HUES6 (cell line): ENCODE results near the gene KCNA10.
"Not testable (repeated sequence)": the region's sequence is repeated elsewhere in the genome, so short reads cannot be mapped to it uniquely, and the experiment has no call there.

Experiments used
- H3K27ac ChIP-seq: 2 replicates; pipeline ENCODE4 v1.7.0; 2013; ENCODE audit warnings: low read depth, mild to moderate bottlenecking, low read length, inconsistent platforms
- H3K27me3 ChIP-seq: 2 replicates; pipeline ENCODE4 v1.6.1; 2013; ENCODE audit warnings: low read length; ENCODE audit not compliant: control insufficient read depth, insufficient read depth
- H3K36me3 ChIP-seq: 2 replicates; pipeline ENCODE4 v1.6.1; 2013; ENCODE audit warnings: low read length; ENCODE audit not compliant: control insufficient read depth, insufficient read depth
- H3K4me1 ChIP-seq: 2 replicates; pipeline ENCODE4 v1.6.1; 2013; ENCODE audit warnings: low read length; ENCODE audit not compliant: control insufficient read depth, insufficient read depth
- H3K4me3 ChIP-seq: 2 replicates; pipeline ENCODE4 v1.5.1; 2013; ENCODE audit warnings: low read depth, low read length
- H3K9ac ChIP-seq: one replicate; pipeline ENCODE4 v1.6.1; 2013; ENCODE audit warnings: mild to moderate bottlenecking, low read length
- H3K9me3 ChIP-seq: 2 replicates; pipeline ENCODE4 v1.6.1; 2013; ENCODE audit warnings: low read depth, low read length; ENCODE audit not compliant: control insufficient read depth, insufficient read depth

The KCNA10 gene

DNA sequence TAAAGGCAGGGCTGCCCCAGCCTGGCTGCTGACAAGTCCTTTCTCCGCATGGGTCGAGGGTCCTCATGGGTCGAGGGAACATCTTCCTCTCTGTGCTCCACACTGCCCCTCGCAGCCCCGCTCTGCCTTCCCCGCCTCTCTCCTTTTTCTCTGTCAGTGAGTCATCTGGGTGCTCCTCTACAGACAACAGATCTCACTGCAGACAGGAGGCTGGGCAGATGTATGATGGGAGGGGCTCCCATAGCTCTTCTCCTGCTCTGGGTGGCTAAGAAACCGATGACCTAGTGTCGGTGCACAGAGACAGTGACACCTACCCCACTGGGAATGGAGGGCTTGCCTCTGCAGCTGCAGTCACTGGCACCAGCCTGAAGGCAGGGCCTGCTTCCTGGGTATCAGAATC is 5.5 kb downstream of the KCNA10 start:
- no peak overlapping the region for H3K27ac ChIP-seq
- no peaks in the 10 kb centered on the region for H3K27me3 ChIP-seq
- H3K4me1 ChIP-seq, result peaks cover 28% of the 10 kb centered on the region
- H3K4me3 ChIP-seq, result no peak overlapping the region
- H3K9ac ChIP-seq, result no peak overlapping the region
- H3K9me3 ChIP-seq, result no peaks in the 10 kb centered on the region
- no peaks in the 10 kb centered on the region for H3K36me3 ChIP-seq

DNA sequence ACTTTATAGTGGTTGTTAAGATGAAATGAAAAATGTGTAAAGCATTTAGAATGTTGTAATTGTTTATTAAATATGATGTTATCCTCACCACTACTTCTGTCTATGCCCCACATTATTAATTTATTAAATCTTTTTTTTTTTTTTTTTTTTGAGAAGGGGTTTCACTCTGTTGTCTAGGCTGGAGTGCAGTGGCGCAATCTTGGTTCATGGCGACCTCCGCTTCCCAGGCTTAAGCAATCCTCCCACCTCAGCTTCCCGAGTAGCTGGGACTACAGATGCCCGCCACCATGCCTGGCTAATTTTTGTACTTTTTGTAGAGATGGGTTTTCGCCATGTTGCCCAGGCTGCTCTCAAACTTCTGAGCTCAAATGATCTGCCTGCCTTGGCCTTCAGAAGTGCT is 7.5 kb downstream of the KCNA10 start:
- Histone ChIP-seq H3K36me3 (no peaks in the 10 kb centered on the region), H3K9me3 (no peaks in the 10 kb centered on the region), H3K9ac (no peak overlapping the region), H3K4me1 (peaks cover 29% of the 10 kb centered on the region), H3K27me3 (no peaks in the 10 kb centered on the region), H3K4me3 (no peak overlapping the region), H3K27ac (no peak overlapping the region)

DNA sequence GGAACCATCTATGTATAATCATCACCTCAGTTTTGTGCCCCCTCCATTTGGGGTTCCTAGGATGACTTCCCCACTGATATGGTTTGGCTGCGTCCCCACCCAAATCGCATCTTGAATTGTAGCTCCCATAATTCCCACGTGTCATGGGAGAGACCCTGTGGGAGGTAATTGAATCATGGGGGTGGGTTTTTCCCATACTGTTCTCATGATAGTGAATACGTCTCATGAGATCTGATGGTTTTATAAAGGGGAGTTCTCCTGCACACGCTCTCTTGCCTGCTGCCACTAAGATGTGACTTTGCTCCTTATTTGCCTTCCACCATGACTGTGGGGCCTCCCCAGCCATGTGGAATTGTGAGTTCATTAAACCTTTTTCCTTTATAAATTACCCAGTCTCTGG is 8.1 kb downstream of the KCNA10 start:
- H3K27ac ChIP-seq, H3K36me3 ChIP-seq, H3K9me3 ChIP-seq, H3K4me3 ChIP-seq, H3K27me3 ChIP-seq, H3K9ac ChIP-seq: not testable (repeated sequence)
- H3K4me1 ChIP-seq, result peaks cover 24% of the 10 kb centered on the region

DNA sequence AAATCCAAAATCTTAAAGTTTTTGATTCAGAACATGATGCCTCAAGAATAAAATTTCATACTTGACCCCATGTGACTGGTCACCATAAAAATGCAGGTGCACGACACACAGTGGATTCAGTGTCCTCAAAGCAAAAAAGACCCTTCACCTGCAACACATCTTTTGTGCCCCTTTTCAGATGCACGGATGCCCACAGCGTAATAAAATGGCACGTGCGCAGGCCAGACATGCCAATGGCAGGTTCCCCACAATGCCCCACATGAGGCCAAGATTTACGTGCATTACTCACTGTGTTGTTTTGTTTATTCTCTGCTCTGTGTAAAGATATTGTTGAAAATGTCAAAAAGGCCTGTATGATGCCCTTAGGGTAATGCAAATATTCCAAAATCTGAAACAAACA is 9.3 kb downstream of the KCNA10 start:
- H3K27me3 ChIP-seq, result no peaks in the 10 kb centered on the region
- no peak overlapping the region for H3K27ac ChIP-seq
- no peak overlapping the region for H3K9ac ChIP-seq
- peaks cover 24% of the 10 kb centered on the region for H3K4me1 ChIP-seq
- H3K9me3 ChIP-seq, result no peaks in the 10 kb centered on the region
- H3K4me3 ChIP-seq, result no peak overlapping the region
- no peaks in the 10 kb centered on the region for H3K36me3 ChIP-seq

DNA sequence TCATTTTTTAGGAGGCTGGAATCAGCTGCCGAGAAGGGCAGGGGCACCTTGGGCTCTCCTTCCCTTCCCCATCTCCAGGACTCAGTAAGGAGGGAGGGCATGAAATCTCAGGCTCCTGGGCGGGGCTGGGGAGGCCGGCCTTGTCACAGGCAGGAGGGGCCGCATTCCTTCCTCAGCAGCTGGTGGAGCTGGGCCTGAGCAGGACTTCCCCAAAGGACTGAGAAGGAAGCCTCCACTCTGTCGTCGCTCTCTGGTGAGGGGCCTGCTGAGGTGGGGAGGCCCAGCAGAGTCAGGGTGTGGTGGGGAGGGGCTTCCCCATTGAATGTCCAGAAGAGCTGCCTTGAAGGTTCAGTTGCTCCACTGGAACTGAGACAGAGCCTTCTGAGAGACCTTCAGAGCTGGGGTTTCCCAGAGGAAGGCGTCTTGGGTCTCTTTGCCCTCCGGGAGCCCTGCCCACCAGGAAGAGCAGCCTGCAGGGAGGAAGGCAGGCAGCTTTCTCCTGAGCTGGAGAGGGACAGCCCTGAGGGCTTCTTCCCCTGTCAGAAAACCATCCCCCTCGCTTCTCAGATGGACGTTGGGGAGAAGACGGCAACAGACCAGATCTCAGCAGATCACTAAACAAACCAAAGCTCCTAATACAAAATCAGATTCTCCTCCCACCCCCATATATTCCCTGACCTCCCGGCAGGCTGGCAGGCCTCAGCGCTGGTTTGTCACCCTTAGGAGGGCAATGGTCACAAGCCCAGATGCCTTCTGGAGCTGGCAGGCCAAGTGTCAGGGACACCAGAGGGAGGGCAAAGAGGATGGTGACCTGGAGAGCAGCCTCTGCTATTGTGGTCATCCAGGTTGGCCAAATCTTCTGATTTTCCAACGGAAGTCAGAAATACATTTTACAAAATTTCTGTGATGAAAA is 10.7 kb downstream of the KCNA10 start:
- no peak overlapping the region for H3K27ac ChIP-seq
- no peaks in the 10 kb centered on the region for H3K9me3 ChIP-seq
- no peaks in the 10 kb centered on the region for H3K27me3 ChIP-seq
- peaks cover 17% of the 10 kb centered on the region for H3K4me1 ChIP-seq
- H3K9ac ChIP-seq, result no peak overlapping the region
- H3K36me3 ChIP-seq, result no peaks in the 10 kb centered on the region
- H3K4me3 ChIP-seq, result no peak overlapping the region

DNA sequence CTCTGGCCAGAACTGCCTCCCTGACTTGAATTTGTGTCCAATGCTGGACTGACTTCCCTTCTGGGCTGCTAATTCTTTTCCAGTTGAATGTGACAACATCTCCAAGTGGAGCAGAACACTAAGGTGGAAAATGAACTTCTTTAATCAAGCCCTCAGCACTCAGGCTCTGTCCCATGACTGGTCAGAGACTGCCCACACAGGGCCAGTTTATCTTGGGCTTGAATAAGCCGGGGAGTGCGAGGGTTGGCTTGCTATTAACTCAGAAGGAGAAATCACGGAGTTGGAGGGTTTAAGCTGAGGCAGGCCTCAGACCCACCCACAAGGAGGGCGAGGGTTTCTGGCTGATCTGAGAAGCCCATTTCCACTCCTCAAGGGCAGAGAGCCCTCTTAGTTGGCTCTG is 12.4 kb downstream of the KCNA10 start:
- Histone ChIP-seq H3K4me3 (no peak overlapping the region), H3K27ac (no peak overlapping the region)

DNA sequence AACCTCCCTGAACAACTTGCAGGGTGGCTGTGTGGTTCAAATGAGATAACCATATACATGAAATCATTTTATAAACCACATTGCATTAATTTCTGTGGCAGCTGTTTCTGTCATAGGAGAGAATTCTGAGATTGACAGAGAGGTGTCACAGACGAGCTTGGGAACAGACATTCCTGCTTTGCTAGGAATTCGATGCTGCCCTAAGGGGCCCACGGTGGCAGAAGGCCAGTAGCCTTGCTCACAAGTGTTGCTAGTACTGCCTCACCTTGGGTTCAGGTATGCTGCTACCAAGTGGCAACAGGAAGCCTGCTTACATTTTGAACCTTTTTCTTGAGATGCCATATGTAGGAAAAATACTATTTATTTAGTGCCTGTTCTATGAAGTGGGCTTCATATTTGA is 13.4 kb downstream of the KCNA10 start:
- peaks cover 14% of the 10 kb centered on the region for H3K4me1 ChIP-seq
- H3K27me3 ChIP-seq, result 0 out of 2 replicates have a peak, but pooled peaks cover 3% of the 10 kb centered on the region
- H3K9ac ChIP-seq, result no peak overlapping the region

More for the DNA sequence above, 12.4 kb downstream of the KCNA10 start:
- H3K36me3 ChIP-seq, result no peaks in the 10 kb centered on the region
- H3K9me3 ChIP-seq, result no peaks in the 10 kb centered on the region
- no peak overlapping the region for H3K9ac ChIP-seq
- 0 out of 2 replicates have a peak, but pooled peaks cover 3% of the 10 kb centered on the region for H3K27me3 ChIP-seq
- peaks cover 14% of the 10 kb centered on the region for H3K4me1 ChIP-seq

DNA sequence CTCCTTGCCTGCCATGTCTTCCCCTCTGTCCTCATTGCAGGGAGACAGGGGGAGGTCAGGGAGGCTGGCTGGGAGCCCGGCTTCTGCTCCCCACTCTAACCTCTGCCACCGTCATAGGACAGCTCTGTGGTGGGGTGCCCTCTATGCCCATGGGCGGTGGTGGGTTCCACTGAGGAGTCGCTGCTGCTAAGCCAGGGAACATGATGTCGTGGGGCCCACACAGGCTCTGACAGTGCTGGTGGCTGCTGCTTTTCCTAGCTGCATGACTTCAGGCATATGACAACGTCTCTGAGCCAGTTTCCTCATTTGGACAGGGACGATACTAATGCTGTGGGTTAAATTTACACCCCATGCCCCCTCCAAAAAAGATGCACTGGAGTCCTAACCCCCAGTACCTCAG is 14.7 kb downstream of the KCNA10 start:
- Histone ChIP-seq H3K9me3 (no peaks in the 10 kb centered on the region), H3K9ac (no peak overlapping the region), H3K27me3 (0 out of 2 replicates have a peak, but pooled peaks cover 3% of the 10 kb centered on the region), H3K27ac (no peak overlapping the region), H3K4me3 (no peak overlapping the region), H3K4me1 (peaks cover 14% of the 10 kb centered on the region), H3K36me3 (no peaks in the 10 kb centered on the region)

More for the DNA sequence above, 13.4 kb downstream of the KCNA10 start:
- Histone ChIP-seq H3K9me3 (no peaks in the 10 kb centered on the region), H3K27ac (no peak overlapping the region), H3K36me3 (no peaks in the 10 kb centered on the region), H3K4me3 (no peak overlapping the region)

DNA sequence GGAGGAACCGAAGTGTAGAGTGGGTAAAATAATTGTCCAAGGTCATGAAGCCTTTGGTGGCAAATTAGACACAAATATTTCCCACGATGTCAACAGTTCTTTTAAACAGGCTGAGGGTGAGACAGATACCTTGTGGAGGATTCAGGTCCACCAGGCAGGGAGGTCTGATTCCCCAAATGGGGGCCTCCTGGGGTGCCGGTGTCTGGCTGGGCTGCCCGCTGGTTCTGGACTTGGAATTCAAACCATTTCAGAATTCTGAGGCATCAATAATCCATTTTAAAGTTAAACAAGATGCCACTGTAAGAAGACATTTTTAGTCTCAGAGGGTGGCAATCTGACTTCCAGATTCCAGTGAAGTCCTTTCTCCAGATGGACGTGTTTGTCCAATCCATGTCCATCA is 15.5 kb downstream of the KCNA10 start:
- Histone ChIP-seq H3K9me3 (no peaks in the 10 kb centered on the region), H3K27ac (no peak overlapping the region), H3K9ac (no peak overlapping the region), H3K4me1 (peaks cover 13% of the 10 kb centered on the region), H3K27me3 (0 out of 2 replicates have a peak, but pooled peaks cover 3% of the 10 kb centered on the region), H3K36me3 (no peaks in the 10 kb centered on the region), H3K4me3 (no peak overlapping the region)

DNA sequence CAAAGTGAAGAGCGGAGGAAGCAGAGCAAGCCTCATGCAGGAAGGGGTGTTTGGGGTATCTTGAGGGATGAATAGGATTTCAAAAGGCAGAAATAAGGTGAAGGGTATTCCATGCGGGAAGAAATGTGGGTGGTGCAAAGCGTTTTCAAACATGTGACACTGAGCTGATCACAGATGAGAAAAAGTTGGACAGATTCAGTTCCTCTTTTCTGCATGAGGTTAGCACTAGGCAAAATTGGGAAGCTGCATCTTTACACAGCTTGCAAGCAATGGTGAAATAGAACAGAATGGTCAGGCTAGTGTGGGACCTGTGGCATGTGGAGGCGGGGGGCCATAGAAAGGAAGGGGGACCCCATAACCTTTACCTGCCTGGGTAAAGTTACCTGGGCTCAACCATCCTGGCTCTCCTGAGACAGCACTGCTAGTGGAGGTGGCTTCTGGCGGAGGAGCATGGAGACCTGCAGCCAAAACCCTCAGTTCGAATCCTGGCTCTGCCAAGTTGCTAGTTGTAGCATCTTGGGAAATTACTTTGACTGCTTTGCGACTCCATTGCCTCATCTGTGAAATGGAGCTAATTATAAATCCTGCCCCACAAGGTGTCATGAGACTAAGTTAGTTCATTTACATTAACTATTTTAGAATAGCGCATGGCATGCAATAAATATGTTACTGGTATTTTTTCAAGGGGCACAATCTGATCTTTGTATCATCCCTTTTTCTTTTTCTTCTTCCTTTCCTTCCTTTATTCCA is 16.4 kb downstream of the KCNA10 start:
- no peaks in the 10 kb centered on the region for H3K9me3 ChIP-seq
- H3K9ac ChIP-seq, result no peak overlapping the region
- H3K36me3 ChIP-seq, result no peaks in the 10 kb centered on the region
- H3K27ac ChIP-seq, result no peak overlapping the region
- H3K27me3 ChIP-seq, result 0 out of 2 replicates have a peak, but pooled peaks cover 3% of the 10 kb centered on the region
- H3K4me3 ChIP-seq, result no peak overlapping the region
- peaks cover 4% of the 10 kb centered on the region; the same call in 1 of the 2 replicates for H3K4me1 ChIP-seq
